HCT116 (cell line): ENCODE results near the gene NPHP3. TPM values are rescaled to one million over a fixed set of nuclear protein-coding genes. Genes with fewer than 3 reads are reported as not detected.

ENCODE experiments used
- ATAC-seq: fragments of 200-7000 bp; cut with Tn5 transposase; 2 replicates; pipeline ENCODE4 v1.9.1; 2020; ENCODE audit warnings: mild to moderate bottlenecking, moderate library complexity
- BruUV-seq: library from RNA; stranded (reverse); fragments of 400-500 nt; replicated peaks from 2 replicates; lab custom pipeline; 2021; lab: Mats Ljungman, UMichigan
- CTCF ChIA-PET: fragments of 300-600 bp; sonication (Branson Sonifier 250); formaldehyde crosslinking; loops from one replicate; lab custom pipeline; 2021; ENCODE audit warnings: antibody characterized with exemption; lab: Charles Lee
- POLR2A ChIA-PET: fragments of 300-600, 350-600 bp; sonication (Branson Sonifier 250); formaldehyde crosslinking; loops from one replicate; lab custom pipeline; 2021; ENCODE audit warnings: antibody characterized with exemption; lab: Charles Lee
- RAD21 ChIA-PET, 2 experiments: fragments of 300-600 bp; sonication (Branson Sonifier 250); formaldehyde crosslinking; loops; one replicate each; lab custom pipeline; 2023; ENCODE audit warnings: low total read pairs in 2 of 2; ENCODE audit not compliant: uncharacterized antibody in 2 of 2, unreplicated experiment in 2 of 2, low non-redundant PET in 1 of 2; lab: Charles Lee
- DNase-seq: peaks from one replicate; pipeline ENCODE4 v3.0.0-alpha.2; 2010; ENCODE audit warnings: low read depth, low spot score
- H2AFZ ChIP-seq: fragments of 200-600 bp; shearing (Covaris generic), sonication (generic); 2 replicates; pipeline ENCODE4 v1.6.1; 2017; ENCODE audit warnings: low read depth, mixed run types, mixed read lengths, antibody characterized with exemption, low read length; ENCODE audit not compliant: poor library complexity, severe bottlenecking
- H3K27ac ChIP-seq: 2 replicates; pipeline ENCODE4 v1.5.1; 2012; ENCODE audit warnings: low read depth, low read length
- H3K27me3 ChIP-seq: fragments of 200-600 bp; sonication (generic); 2 replicates; pipeline ENCODE4 v1.6.1; 2016; ENCODE audit warnings: mixed run types, low read length, mixed read lengths; ENCODE audit not compliant: insufficient read depth
- H3K36me3 ChIP-seq, 2 experiments: fragments of 200-500 bp in 1 of 2; fragments of 200-600 bp in 1 of 2; sonication (Bioruptor generic) in 1 of 2; sonication (generic) in 1 of 2; 2 replicates each; pipeline versions ENCODE4 v1.5.1 to v1.6.1; 2014 to 2016; ENCODE audit warnings: low read length in 2 of 2, inconsistent platforms in 1 of 2, mixed read lengths in 1 of 2, mixed run types in 1 of 2; ENCODE audit not compliant: insufficient read depth in 2 of 2, control insufficient read depth in 1 of 2
- H3K4me1 ChIP-seq, 2 experiments: fragments of 200-600 bp in 1 of 2; sonication (generic) in 1 of 2; 2 replicates each; pipeline versions ENCODE4 v1.5.1 to v1.6.1; 2012 to 2017; ENCODE audit warnings: low read length in 2 of 2, inconsistent platforms in 1 of 2, mild to moderate bottlenecking in 1 of 2, mixed read lengths in 1 of 2, mixed run types in 1 of 2, moderate library complexity in 1 of 2; ENCODE audit not compliant: insufficient read depth in 2 of 2, control insufficient read depth in 1 of 2
- H3K4me2 ChIP-seq: fragments of 200-600 bp; sonication (generic); 2 replicates; pipeline ENCODE4 v1.6.1; 2017; ENCODE audit warnings: mixed run types, low read length, mixed read lengths
- H3K4me3 ChIP-seq, 2 experiments: fragments of 200-600 bp in 1 of 2; sonication (generic) in 1 of 2; replicated peaks in 1 of 2; 2 replicates each; pipeline ENCODE4 v1.5.1; 2011 to 2016; ENCODE audit warnings: low read length in 2 of 2, control low read depth in 1 of 2, low read depth in 1 of 2, mild to moderate bottlenecking in 1 of 2, mixed read lengths in 1 of 2, mixed run types in 1 of 2
- H3K79me2 ChIP-seq: fragments of 200-600 bp; sonication (generic); 2 replicates; pipeline ENCODE4 v1.6.1; 2017; ENCODE audit warnings: mild to moderate bottlenecking, mixed run types, low read length, moderate library complexity, mixed read lengths; ENCODE audit not compliant: insufficient read depth
- H3K9ac ChIP-seq: fragments of 200-600 bp; sonication (generic); 2 replicates; pipeline ENCODE4 v1.6.1; 2016; ENCODE audit warnings: low read length, mixed read lengths
- H3K9me2 ChIP-seq: fragments of 200-600 bp; sonication (generic), shearing (Covaris generic); 2 replicates; pipeline ENCODE4 v1.6.1; 2017; ENCODE audit warnings: mixed run types, mild to moderate bottlenecking, moderate library complexity; ENCODE audit not compliant: insufficient read depth
- H3K9me3 ChIP-seq, 2 experiments: fragments of 200-500 bp in 1 of 2; fragments of 200-600 bp in 1 of 2; sonication (Bioruptor generic) in 1 of 2; sonication (generic) in 1 of 2; 2 replicates each; pipeline ENCODE4 v1.6.1; 2014 to 2017; ENCODE audit warnings: low read length in 2 of 2, mixed read lengths in 2 of 2, inconsistent platforms in 1 of 2, low read depth in 1 of 2, mild to moderate bottlenecking in 1 of 2, mixed run types in 1 of 2, moderate library complexity in 1 of 2; ENCODE audit not compliant: control insufficient read depth in 1 of 2, insufficient read depth in 1 of 2
- H4K20me1 ChIP-seq: fragments of 200-600 bp; sonication (generic), shearing (Covaris generic); 2 replicates; pipeline ENCODE4 v1.6.1; 2017; ENCODE audit warnings: mixed run types, mild to moderate bottlenecking, moderate library complexity; ENCODE audit not compliant: insufficient read depth
- ELF1 ChIP-seq: IDR thresholded peaks from 2 replicates; pipeline ENCODE4 v1.6.1; 2012; ENCODE audit warnings: low read depth, borderline replicate concordance
- JUND ChIP-seq: IDR thresholded peaks from 2 replicates; pipeline ENCODE4 v1.6.1; 2012
- POLR2A ChIP-seq: IDR thresholded peaks from 2 replicates; pipeline ENCODE4 v1.7.0; 2011; ENCODE audit warnings: borderline replicate concordance; ENCODE audit not compliant: insufficient read depth, insufficient read length; ENCODE audit errors: extremely low read depth
- RAD21 ChIP-seq: IDR thresholded peaks from 2 replicates; pipeline ENCODE4 v1.6.1; 2012; ENCODE audit warnings: low read depth, mild to moderate bottlenecking
- REST ChIP-seq: IDR thresholded peaks from 2 replicates; pipeline ENCODE4 v1.6.1; 2012; ENCODE audit warnings: low read depth
- SP1 ChIP-seq: IDR thresholded peaks from 2 replicates; pipeline ENCODE4 v1.6.1; 2012; ENCODE audit warnings: low read depth
- ZFX ChIP-seq: fragments of 450-650 bp; IDR thresholded peaks from 2 replicates; pipeline ENCODE4 v1.6.1; 2017
- intact Hi-C: fragments of 100-400 bp; cut with micrococcal nuclease; formaldehyde crosslinking; loops from 2 replicates; pipeline ENCODE4 v1.10.0; 2022
- total RNA-seq: library from RNA; stranded (reverse); gene quantifications from one replicate; pipeline ENCODE4 v1.2.1, GENCODE V29; 2021; ENCODE audit not compliant: unreplicated experiment

Gene NPHP3
- total RNA-seq, 1 experiment from 2014 or later, result 15.5 TPM

GRCh38 chr3:132738314-132738713 is 16.1 kb upstream of the NPHP3 start:
- H3K9me3 ChIP-seq, result no peaks in the 10 kb centered on the region
- peaks cover 61% of the 10 kb centered on the region for H3K27me3 ChIP-seq
- no peak overlapping the region for H3K27ac ChIP-seq
- intact Hi-C loops, result no loop called here
- CTCF ChIA-PET, result interaction anchor here (0.6 kb wide), 1 partner anchor 644 kb away, joined by 3 read pairs; no protein-coding TSS in a partner anchor
- no peaks in the 10 kb centered on the region for H3K4me1 ChIP-seq
- DNase-seq, result no peak
- no peak overlapping the region for H2AFZ ChIP-seq
- BruUV-seq, result no TSS peak
- no peak overlapping the region for H3K4me3 ChIP-seq
- H4K20me1 ChIP-seq, result peaks cover 4% of the 10 kb centered on the region; the same call in 1 of the 2 replicates
- no peaks in the 10 kb centered on the region for H3K9me2 ChIP-seq
- no peak for ATAC-seq
- H3K4me2 ChIP-seq, result no peak overlapping the region
- RAD21 ChIA-PET, result no interaction called here
- TF ChIP-seq SP1 (no peak), ELF1 (no peak), RAD21 (no peak), JUND (no peak), ZFX (no peak)
- POLR2A ChIA-PET, result no interaction called here
- no peaks in the 10 kb centered on the region for H3K79me2 ChIP-seq
- no peaks in the 10 kb centered on the region; a peak in 1 of 4 replicates for H3K36me3 ChIP-seq
- H3K9ac ChIP-seq, result no peak overlapping the region

- no TSS peak for BruUV-seq
- no peak for TF ChIP-seq POLR2A
- no peak for TF ChIP-seq REST
- TF ChIP-seq SP1, result no peak
- Histone ChIP-seq H2AFZ (no peak overlapping the region), H3K9me2 (no peaks in the 10 kb centered on the region), H3K9ac (no peak overlapping the region), H3K79me2 (no peaks in the 10 kb centered on the region), H3K4me1 (no peaks in the 10 kb centered on the region), H3K27me3 (peaks cover 79% of the 10 kb centered on the region), H3K9me3 (no peaks in the 10 kb centered on the region), H3K36me3 (no peaks in the 10 kb centered on the region; a peak in 1 of 4 replicates), H3K4me3 (no peak overlapping the region), H4K20me1 (peaks cover 4% of the 10 kb centered on the region; the same call in 1 of the 2 replicates), H3K4me2 (no peak overlapping the region), H3K27ac (no peak overlapping the region)
- ChIA-PET RAD21 (no interaction called here), CTCF (no interaction called here), POLR2A (no interaction called here)
- DNase-seq, result no peak
- intact Hi-C loops, result no loop called here
- no peak for ATAC-seq
Measured at GRCh38 chr3:132735589-132735988, 13.4 kb upstream of the NPHP3 start.
